SJSA1 (cell line): ENCODE measurements around the gene NID2. TPM values are rescaled to one million over a fixed set of nuclear protein-coding genes. Genes with fewer than 3 reads are reported as not detected.
A peak's percentile ranks its signal among the peaks of the same experiment; 100 is the strongest.

Experiments used
- DNase-seq, 2 experiments: peaks; one replicate each; pipeline ENCODE4 v3.0.0-alpha.2; 2015 to 2020; ENCODE audit warnings: low spot score in 2 of 2, low read depth in 1 of 2
- H3K27ac ChIP-seq: fragments of 250-450 bp; sonication (Bioruptor Pico); 2 replicates; pipeline ENCODE4 v1.5.1; 2020; ENCODE audit warnings: mild to moderate bottlenecking, moderate library complexity
- H3K27me3 ChIP-seq: fragments of 250-450 bp; sonication (Bioruptor Pico); replicated peaks from 2 replicates; pipeline ENCODE4 v1.5.1; 2020; ENCODE audit warnings: mild to moderate bottlenecking, moderate library complexity
- H3K36me3 ChIP-seq: fragments of 250-450 bp; sonication (Bioruptor Pico); 2 replicates; pipeline ENCODE4 v1.5.1; 2020; ENCODE audit warnings: mild to moderate bottlenecking
- H3K4me1 ChIP-seq: fragments of 250-450 bp; sonication (Bioruptor Pico); replicated peaks from 2 replicates; pipeline ENCODE4 v1.6.1; 2021; ENCODE audit warnings: mild to moderate bottlenecking
- H3K4me3 ChIP-seq: fragments of 250-450 bp; sonication (Bioruptor Pico); 2 replicates; pipeline ENCODE4 v1.5.1; 2020; ENCODE audit warnings: mild to moderate bottlenecking
- H3K9me3 ChIP-seq: fragments of 250-450 bp; sonication (Bioruptor Pico); replicated peaks from 2 replicates; pipeline ENCODE4 v1.5.1; 2020; ENCODE audit warnings: mild to moderate bottlenecking
- total RNA-seq: library from RNA; depleted of rRNA; stranded (reverse); fragments of >200 nt; shearing (Covaris generic); gene quantifications from 2 replicates; pipeline ENCODE4 v1.2.3, GENCODE V29; 2014

Gene NID2
- total RNA-seq, 1 experiment from 2014 or later: 63.9 TPM

GRCh38 chr14:52060080-52060479 is 8.8 kb downstream of the NID2 start:
- Histone ChIP-seq H3K9me3 (no peaks in the 10 kb centered on the region), H3K36me3 (no peaks in the 10 kb centered on the region; the same call in 1 of the 2 replicates), H3K27ac (no peak overlapping the region), H3K4me3 (no peak overlapping the region), H3K4me1 (peaks cover 6% of the 10 kb centered on the region), H3K27me3 (no peaks in the 10 kb centered on the region)
- no peak for DNase-seq

- H3K9me3 ChIP-seq: no peaks in the 10 kb centered on the region
- no peak for DNase-seq
- peaks cover 10% of the 10 kb centered on the region for H3K4me1 ChIP-seq
- no peaks in the 10 kb centered on the region for H3K27me3 ChIP-seq
- H3K27ac ChIP-seq: no peak overlapping the region
- no peak overlapping the region for H3K4me3 ChIP-seq
- no peaks in the 10 kb centered on the region; the same call in 1 of the 2 replicates for H3K36me3 ChIP-seq
These were observed 9.2 kb downstream of the NID2 start for GRCh38 chr14:52059649-52060048.

GRCh38 chr14:52058341-52058740 is 10.5 kb downstream of the NID2 start:
- no peak overlapping the region for H3K4me3 ChIP-seq
- H3K4me1 ChIP-seq: peaks cover 11% of the 10 kb centered on the region
- no peaks in the 10 kb centered on the region for H3K9me3 ChIP-seq
- no peak overlapping the region for H3K27ac ChIP-seq
- no peak for DNase-seq
- no peaks in the 10 kb centered on the region for H3K27me3 ChIP-seq
- H3K36me3 ChIP-seq: peaks cover 3% of the 10 kb centered on the region; the same call in 1 of the 2 replicates

GRCh38 chr14:52055167-52055566 is 13.7 kb downstream of the NID2 start:
- H3K9me3 ChIP-seq: no peaks in the 10 kb centered on the region
- H3K27ac ChIP-seq: no peak overlapping the region
- no peak overlapping the region for H3K4me3 ChIP-seq
- H3K4me1 ChIP-seq: peaks cover 38% of the 10 kb centered on the region
- peak in 1 of 2 experiments; percentile 25 for DNase-seq
- H3K27me3 ChIP-seq: no peaks in the 10 kb centered on the region
- H3K36me3 ChIP-seq: peaks cover 10% of the 10 kb centered on the region

- Histone ChIP-seq H3K4me1 (peaks cover 43% of the 10 kb centered on the region), H3K9me3 (no peaks in the 10 kb centered on the region), H3K27me3 (no peaks in the 10 kb centered on the region), H3K27ac (no peak overlapping the region), H3K36me3 (peaks cover 10% of the 10 kb centered on the region), H3K4me3 (no peak overlapping the region)
- no peak for DNase-seq
These were observed 14.2 kb downstream of the NID2 start for GRCh38 chr14:52054678-52055077.

- Histone ChIP-seq H3K27me3 (no peaks in the 10 kb centered on the region), H3K4me3 (no peak overlapping the region), H3K27ac (no peak overlapping the region), H3K36me3 (peaks cover 10% of the 10 kb centered on the region), H3K9me3 (no peaks in the 10 kb centered on the region), H3K4me1 (peaks cover 56% of the 10 kb centered on the region)
- DNase-seq: no peak
These were observed 15.8 kb downstream of the NID2 start for GRCh38 chr14:52053044-52053443.

GRCh38 chr14:52052288-52052943 is 16.4 kb downstream of the NID2 start:
- peaks cover 10% of the 10 kb centered on the region for H3K36me3 ChIP-seq
- H3K4me3 ChIP-seq: no peak overlapping the region
- H3K27ac ChIP-seq: peak overlapping the region; percentile 58
- H3K27me3 ChIP-seq: no peaks in the 10 kb centered on the region
- H3K9me3 ChIP-seq: no peaks in the 10 kb centered on the region
- H3K4me1 ChIP-seq: peaks cover 56% of the 10 kb centered on the region
- DNase-seq: no peak

- Histone ChIP-seq H3K36me3 (peaks cover 10% of the 10 kb centered on the region), H3K9me3 (no peaks in the 10 kb centered on the region), H3K27ac (peak overlapping the region; percentile 58), H3K27me3 (no peaks in the 10 kb centered on the region), H3K4me3 (no peak overlapping the region), H3K4me1 (peaks cover 62% of the 10 kb centered on the region)
- peak in 1 of 2 experiments; percentile 44 for DNase-seq
These were observed 17.0 kb downstream of the NID2 start for GRCh38 chr14:52051871-52052270.

GRCh38 chr14:52051251-52051650 is 17.6 kb downstream of the NID2 start:
- Histone ChIP-seq H3K27ac (peak overlapping the region; percentile 58; the same call in 1 of the 2 replicates), H3K36me3 (peaks cover 10% of the 10 kb centered on the region), H3K27me3 (no peaks in the 10 kb centered on the region), H3K4me1 (peaks cover 68% of the 10 kb centered on the region), H3K9me3 (no peaks in the 10 kb centered on the region), H3K4me3 (no peak overlapping the region)
- no peak for DNase-seq

GRCh38 chr14:52049721-52050588 is 18.9 kb downstream of the NID2 start:
- peaks cover 69% of the 10 kb centered on the region for H3K4me1 ChIP-seq
- H3K27ac ChIP-seq: no peak overlapping the region
- peaks cover 10% of the 10 kb centered on the region for H3K36me3 ChIP-seq

GRCh38 chr14:52049271-52049670 is 19.6 kb downstream of the NID2 start:
- Histone ChIP-seq H3K27ac (no peak overlapping the region), H3K4me3 (no peak overlapping the region), H3K36me3 (peaks cover 10% of the 10 kb centered on the region), H3K9me3 (no peaks in the 10 kb centered on the region), H3K4me1 (peaks cover 73% of the 10 kb centered on the region), H3K27me3 (no peaks in the 10 kb centered on the region)
- peak in 1 of 2 experiments; percentile 34 for DNase-seq

More at GRCh38 chr14:52049721-52050588, 18.9 kb downstream of the NID2 start:
- H3K4me3 ChIP-seq: no peak overlapping the region
- H3K27me3 ChIP-seq: no peaks in the 10 kb centered on the region
- no peaks in the 10 kb centered on the region for H3K9me3 ChIP-seq
- DNase-seq: no peak

- H3K4me3 ChIP-seq: no peak overlapping the region
- peaks cover 76% of the 10 kb centered on the region for H3K4me1 ChIP-seq
- no peak overlapping the region for H3K27ac ChIP-seq
- H3K36me3 ChIP-seq: peaks cover 8% of the 10 kb centered on the region
- no peaks in the 10 kb centered on the region for H3K9me3 ChIP-seq
- DNase-seq: no peak
- H3K27me3 ChIP-seq: no peaks in the 10 kb centered on the region
These were observed 20.1 kb downstream of the NID2 start for GRCh38 chr14:52048641-52049204.

- H3K36me3 ChIP-seq: peaks cover 7% of the 10 kb centered on the region; the same call in 1 of the 2 replicates
- no peak for DNase-seq
These were observed 20.7 kb downstream of the NID2 start for GRCh38 chr14:52048116-52048515.

More at GRCh38 chr14:52048116-52048515, 20.7 kb downstream of the NID2 start:
- H3K4me1 ChIP-seq: peaks cover 82% of the 10 kb centered on the region
- no peak overlapping the region for H3K4me3 ChIP-seq
- H3K9me3 ChIP-seq: no peaks in the 10 kb centered on the region
- no peak overlapping the region for H3K27ac ChIP-seq
- H3K27me3 ChIP-seq: no peaks in the 10 kb centered on the region
